Measurements from ENCODE around the gene FAM200A. TPM values are rescaled to one million over a fixed set of nuclear protein-coding genes. Genes with fewer than 3 reads are reported as not detected.

FAM200A gene
- total and polyA plus RNA-seq, 2 of the 13 experiments (the other 11 are each of a cell fraction or from before 2014, with no cell fraction given): 4.7 to 6.3 TPM

DNA sequence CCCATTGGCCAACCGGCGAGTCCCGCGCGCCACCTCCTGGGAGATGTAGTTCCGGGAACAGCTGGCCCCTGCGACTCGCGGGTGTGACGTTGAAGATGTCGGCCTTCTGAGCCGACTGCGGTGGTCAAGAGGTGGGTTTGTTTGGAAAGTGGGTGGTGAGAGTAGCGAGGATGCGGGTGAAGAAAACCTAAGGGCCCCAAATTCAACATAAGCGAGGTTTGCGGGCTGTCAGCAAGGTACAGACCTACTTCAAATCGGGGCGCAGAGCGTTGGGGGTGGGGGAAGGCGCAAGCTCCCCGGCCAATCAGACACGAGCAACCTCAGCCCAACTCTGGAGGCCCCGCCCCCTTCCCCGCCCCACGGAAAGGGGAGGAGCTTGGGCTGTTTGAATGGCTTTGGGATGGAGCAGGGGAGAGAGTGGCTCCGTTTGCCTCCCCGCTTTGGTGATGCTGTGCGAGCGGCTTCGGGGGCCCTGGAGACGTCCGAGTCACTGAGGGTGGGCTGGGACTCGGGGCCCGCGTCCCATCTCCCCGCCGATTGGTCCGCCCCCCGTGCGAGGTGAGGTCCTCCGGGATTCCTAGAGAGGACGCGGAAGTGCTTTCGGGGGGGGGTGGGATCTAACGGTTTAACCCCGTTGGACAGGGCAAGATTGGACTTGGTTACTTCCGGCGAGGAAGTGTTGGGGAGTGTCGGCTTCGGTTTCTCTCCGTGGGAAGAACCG is 47.2 kb downstream of the FAM200A start, which contains the start of gene ZKSCAN5 (continued):
- TF ChIP-seq, protein P1, sequence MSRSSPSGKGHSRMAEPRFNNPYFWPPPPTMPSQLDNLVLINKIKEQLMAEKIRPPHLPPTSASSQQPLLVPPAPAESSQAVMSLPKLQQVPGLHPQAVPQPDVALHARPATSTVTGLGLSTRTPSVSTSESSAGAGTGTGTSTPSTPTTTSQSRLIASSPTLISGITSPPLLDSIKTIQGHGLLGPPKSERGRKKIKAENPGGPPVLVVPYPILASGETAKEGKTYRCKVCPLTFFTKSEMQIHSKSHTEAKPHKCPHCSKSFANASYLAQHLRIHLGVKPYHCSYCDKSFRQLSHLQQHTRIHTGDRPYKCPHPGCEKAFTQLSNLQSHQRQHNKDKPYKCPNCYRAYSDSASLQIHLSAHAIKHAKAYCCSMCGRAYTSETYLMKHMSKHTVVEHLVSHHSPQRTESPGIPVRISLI (CRISPR knock-in tag; IDR thresholded peaks at IDR 0.05; ENCODE audit: borderline replicate concordance): no peak
- TF ChIP-seq, protein P2, sequence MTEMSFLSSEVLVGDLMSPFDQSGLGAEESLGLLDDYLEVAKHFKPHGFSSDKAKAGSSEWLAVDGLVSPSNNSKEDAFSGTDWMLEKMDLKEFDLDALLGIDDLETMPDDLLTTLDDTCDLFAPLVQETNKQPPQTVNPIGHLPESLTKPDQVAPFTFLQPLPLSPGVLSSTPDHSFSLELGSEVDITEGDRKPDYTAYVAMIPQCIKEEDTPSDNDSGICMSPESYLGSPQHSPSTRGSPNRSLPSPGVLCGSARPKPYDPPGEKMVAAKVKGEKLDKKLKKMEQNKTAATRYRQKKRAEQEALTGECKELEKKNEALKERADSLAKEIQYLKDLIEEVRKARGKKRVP (CRISPR knock-in tag; IDR thresholded peaks at IDR 0.05): no peak; a peak in 1 of 4 replicates
- TF ChIP-seq KDM5B (CRISPR knock-in tag; IDR thresholded peaks at IDR 0.05; ENCODE audit: borderline replicate concordance): peak; percentile 76; the same call in 1 of the 2 replicates
- no peak for TF ChIP-seq ZNF292 (CRISPR knock-in tag; IDR thresholded peaks at IDR 0.05; ENCODE audit: borderline replicate concordance, low read depth)
- TF ChIP-seq NR2F1 (CRISPR knock-in tag; IDR thresholded peaks at IDR 0.05): peak in 1 of 2 experiments; percentile 45; a peak in 1 of 4 replicates
- TF ChIP-seq, protein P3, sequence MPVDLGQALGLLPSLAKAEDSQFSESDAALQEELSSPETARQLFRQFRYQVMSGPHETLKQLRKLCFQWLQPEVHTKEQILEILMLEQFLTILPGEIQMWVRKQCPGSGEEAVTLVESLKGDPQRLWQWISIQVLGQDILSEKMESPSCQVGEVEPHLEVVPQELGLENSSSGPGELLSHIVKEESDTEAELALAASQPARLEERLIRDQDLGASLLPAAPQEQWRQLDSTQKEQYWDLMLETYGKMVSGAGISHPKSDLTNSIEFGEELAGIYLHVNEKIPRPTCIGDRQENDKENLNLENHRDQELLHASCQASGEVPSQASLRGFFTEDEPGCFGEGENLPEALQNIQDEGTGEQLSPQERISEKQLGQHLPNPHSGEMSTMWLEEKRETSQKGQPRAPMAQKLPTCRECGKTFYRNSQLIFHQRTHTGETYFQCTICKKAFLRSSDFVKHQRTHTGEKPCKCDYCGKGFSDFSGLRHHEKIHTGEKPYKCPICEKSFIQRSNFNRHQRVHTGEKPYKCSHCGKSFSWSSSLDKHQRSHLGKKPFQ (CRISPR knock-in tag; IDR thresholded peaks at IDR 0.05; ENCODE audit: insufficient replicate concordance): no peak
- TF ChIP-seq FOXK2 (IDR thresholded peaks at IDR 0.05): no peak
- no peak for TF ChIP-seq MBD4 (IDR thresholded peaks at IDR 0.05; ENCODE audit: borderline replicate concordance, low read length)
- TF ChIP-seq, protein P4, sequence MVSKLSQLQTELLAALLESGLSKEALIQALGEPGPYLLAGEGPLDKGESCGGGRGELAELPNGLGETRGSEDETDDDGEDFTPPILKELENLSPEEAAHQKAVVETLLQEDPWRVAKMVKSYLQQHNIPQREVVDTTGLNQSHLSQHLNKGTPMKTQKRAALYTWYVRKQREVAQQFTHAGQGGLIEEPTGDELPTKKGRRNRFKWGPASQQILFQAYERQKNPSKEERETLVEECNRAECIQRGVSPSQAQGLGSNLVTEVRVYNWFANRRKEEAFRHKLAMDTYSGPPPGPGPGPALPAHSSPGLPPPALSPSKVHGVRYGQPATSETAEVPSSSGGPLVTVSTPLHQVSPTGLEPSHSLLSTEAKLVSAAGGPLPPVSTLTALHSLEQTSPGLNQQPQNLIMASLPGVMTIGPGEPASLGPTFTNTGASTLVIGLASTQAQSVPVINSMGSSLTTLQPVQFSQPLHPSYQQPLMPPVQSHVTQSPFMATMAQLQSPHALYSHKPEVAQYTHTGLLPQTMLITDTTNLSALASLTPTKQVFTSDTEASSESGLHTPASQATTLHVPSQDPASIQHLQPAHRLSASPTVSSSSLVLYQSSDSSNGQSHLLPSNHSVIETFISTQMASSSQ (IDR thresholded peaks at IDR 0.05; ENCODE audit: low read depth): peak; percentile 15; the same call in 1 of the 2 replicates
- TF ChIP-seq, protein P4 (CRISPR knock-in tag; IDR thresholded peaks at IDR 0.05; ENCODE audit: borderline replicate concordance): no peak; the same call in 1 of the 2 replicates
- no peak for TF ChIP-seq SNAI1 (CRISPR knock-in tag; IDR thresholded peaks at IDR 0.05; ENCODE audit: borderline replicate concordance)
- no peak for TF ChIP-seq FIP1L1 (IDR thresholded peaks at IDR 0.05; ENCODE audit: borderline replicate concordance, insufficient read depth, low read depth, low read length)
- TF ChIP-seq TBL1XR1 (IDR thresholded peaks at IDR 0.05; ENCODE audit: borderline replicate concordance, low read length, partially characterized antibody): peak; percentile 21
- TF ChIP-seq, protein P5, sequence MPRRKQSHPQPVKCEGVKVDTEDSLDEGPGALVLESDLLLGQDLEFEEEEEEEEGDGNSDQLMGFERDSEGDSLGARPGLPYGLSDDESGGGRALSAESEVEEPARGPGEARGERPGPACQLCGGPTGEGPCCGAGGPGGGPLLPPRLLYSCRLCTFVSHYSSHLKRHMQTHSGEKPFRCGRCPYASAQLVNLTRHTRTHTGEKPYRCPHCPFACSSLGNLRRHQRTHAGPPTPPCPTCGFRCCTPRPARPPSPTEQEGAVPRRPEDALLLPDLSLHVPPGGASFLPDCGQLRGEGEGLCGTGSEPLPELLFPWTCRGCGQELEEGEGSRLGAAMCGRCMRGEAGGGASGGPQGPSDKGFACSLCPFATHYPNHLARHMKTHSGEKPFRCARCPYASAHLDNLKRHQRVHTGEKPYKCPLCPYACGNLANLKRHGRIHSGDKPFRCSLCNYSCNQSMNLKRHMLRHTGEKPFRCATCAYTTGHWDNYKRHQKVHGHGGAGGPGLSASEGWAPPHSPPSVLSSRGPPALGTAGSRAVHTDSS (CRISPR knock-in tag; conservative IDR thresholded peaks at IDR 0.05): no peak
- no peak for TF ChIP-seq ZNF432 (CRISPR knock-in tag; IDR thresholded peaks at IDR 0.05; ENCODE audit: borderline replicate concordance)
- TF ChIP-seq ZNF160 (CRISPR knock-in tag; IDR thresholded peaks at IDR 0.05): peak; percentile 72; the same call in 1 of the 2 replicates
- TF ChIP-seq ZSCAN29 (CRISPR knock-in tag; conservative IDR thresholded peaks at IDR 0.05): peak; percentile 90
- TF ChIP-seq, protein P6, sequence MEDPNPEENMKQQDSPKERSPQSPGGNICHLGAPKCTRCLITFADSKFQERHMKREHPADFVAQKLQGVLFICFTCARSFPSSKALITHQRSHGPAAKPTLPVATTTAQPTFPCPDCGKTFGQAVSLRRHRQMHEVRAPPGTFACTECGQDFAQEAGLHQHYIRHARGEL (CRISPR knock-in tag; IDR thresholded peaks at IDR 0.05): no peak

Data from HepG2 (cell line).